Right lung (tissue), 5 donors: ENCODE measurements around the gene MCU. TPM values are rescaled to one million over a fixed set of nuclear protein-coding genes. Genes with fewer than 3 reads are reported as not detected.
A peak's percentile ranks its signal among the peaks of the same experiment; 100 is the strongest.
"Not testable (repeated sequence)": the region's sequence is repeated elsewhere in the genome, so short reads cannot be mapped to it uniquely, and the experiment has no call there.

Source experiments
- DNase-seq, 2 donors: peaks; one replicate each; pipeline ENCODE4 v3.0.0-alpha.2; 2013
- polyA plus RNA-seq, 5 donors: library from polyadenylated mRNA; unstranded; fragments of 120-200 nt; gene quantifications; one replicate each; pipeline versions ENCODE4 v1.2.1 to v1.2.3, GENCODE V29; 2013; ENCODE audit warnings: inconsistent platforms in 1 of 5, low replicate concordance in 1 of 5; ENCODE audit not compliant: insufficient read length in 5 of 5, insufficient read depth in 1 of 5

MCU gene
- polyA plus RNA-seq, 5 donors = 30.6 to 50.6 (median 45.1) TPM

DNA sequence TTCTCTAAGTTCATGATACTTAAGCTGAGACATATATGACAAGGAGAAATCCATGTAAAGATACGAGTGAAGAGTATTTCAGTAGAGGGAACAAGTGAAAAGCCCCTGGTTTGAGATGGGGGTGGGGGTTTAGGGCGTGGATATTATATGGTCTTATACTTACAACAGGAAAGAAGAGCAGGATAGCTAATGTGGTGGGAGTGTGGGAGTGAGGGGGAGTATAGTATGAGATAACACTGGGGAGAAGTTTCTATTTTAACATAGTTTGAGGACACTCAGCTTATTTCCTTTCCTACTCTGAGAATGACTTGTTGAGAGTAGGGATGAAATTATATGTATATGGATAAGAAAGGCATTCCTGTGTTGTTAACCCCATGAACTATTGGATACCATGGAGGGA is 36.5 kb downstream of the MCU start:
- DNase-seq = no peak

DNA sequence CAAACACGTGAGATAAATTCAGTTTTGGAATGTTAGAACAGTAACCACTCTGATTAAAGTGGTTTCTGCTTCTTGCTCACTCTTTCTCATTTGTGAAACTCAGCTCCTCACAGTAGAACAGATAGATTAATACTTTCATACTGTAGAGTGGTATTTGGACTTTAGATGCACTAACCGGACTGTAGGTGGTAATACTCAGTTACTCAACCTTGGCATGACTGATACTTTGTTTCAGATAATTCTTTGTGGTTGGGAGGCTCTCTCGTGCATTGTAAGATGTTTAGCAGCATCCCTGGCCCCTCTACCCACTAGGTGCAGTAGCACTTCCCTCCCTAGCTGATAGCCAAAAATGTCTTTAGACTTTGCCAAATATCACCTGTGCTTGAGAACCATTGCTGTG is 37.6 kb downstream of the MCU start:
- no peak for DNase-seq

DNA sequence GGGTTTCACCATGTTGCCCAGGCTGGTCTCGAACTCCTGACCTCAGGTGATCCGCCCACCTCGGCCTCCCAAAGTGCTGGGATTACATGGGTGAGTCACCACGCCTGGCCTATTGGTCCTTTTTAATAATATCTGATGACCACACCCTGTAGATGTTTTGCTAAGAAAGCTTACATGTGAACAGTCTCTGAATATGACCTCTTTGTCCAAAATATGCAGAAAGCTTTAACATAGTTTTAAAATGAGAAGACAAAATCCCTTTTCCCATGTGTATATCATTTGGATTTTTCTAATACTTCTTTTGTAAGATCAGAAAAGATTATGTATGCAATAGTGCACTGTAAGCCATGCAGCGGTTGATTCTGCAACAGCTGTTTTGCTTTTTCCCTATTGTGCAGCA is 38.5 kb downstream of the MCU start:
- no peak for DNase-seq

DNA sequence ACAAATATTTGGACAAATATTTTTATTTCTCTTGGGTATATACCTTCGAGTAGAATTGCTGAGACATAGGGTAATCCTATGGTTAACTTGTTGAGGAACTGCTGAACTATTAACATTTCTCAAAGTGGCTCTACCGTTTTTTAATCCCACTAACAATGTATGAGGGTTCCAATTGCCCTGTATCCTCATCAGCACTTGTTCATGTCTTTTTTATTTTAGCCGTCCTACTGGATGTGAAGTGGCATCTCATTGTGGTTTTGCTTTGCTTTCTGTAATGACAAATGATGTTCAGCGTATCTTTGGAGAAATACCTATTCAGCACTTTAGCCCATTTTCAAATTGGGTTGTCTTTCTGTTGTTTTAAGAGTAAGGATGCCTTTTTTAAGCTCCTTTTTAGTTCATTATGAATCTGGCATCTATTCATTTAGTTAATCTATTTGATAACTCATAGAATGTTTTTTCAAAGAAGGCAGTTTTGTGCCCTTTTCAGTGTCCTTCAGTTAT is 40.0 kb downstream of the MCU start:
- DNase-seq = no peak

DNA sequence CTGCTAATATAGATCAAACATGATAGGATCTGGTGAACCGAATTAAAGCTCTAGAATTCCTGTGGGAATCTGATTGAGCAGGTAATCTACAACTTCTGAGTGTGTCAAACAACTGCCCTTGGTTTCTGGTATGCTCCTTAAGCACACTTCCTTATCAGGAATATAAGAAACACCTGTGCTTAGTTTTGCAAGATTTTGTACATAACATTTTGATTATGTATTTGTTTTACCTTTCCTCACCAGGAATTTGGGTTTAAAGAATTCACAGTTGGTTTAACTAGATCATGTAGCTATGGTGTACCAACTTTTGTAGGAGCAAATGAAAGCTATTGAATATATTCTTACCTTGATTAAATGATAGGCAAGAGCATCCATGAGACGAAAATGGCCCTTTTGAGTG is 40.6 kb downstream of the MCU start:
- no peak for DNase-seq

DNA sequence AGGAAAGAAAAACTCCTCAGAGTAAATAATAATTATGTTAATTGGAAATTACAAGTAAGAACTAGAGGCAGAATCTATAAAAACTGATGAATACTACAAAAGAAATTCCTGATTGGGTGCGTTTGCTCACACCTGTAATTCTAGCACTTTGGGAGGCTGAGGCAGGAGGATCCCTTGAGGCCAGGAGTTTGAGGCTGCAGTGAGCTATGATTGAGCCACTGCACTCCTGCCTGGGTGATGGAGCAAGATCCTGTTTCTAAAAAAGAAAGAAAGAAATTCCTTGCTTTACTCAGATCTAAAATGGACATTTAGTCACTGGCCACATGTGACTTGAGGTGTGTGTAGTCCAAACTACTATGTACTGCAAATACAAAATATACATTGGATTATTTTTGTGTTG is 42.0 kb downstream of the MCU start:
- no peak for DNase-seq

DNA sequence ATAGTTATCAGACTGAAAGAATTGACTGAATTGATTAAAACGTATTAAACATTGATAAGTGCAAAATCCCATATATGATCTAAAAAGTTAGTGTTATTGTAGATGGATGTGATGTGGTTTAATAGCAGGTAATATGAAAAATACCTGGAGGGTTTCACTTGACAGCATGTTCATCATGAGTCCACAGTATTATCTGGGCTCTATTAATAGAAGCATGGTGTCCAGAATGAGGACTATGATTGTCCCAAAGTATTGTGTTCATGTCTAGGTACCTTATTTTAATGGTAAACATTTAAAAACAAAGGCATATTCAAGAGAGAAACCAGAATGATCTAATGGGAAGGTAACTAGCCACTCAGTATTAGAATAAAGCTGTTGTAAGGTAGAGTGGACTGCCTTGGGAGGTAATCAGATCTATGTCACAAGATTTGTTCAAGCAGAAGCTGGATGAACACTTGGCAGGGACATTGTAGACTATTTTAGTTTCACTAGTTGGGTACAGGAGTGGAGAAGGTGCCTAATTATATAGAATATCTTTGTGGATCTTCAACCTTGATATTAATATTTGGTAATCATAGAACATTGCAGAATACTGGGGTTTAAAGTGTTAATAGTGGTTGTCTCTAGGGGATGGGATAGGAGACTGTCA is 43.5 kb downstream of the MCU start:
- DNase-seq = no peak

DNA sequence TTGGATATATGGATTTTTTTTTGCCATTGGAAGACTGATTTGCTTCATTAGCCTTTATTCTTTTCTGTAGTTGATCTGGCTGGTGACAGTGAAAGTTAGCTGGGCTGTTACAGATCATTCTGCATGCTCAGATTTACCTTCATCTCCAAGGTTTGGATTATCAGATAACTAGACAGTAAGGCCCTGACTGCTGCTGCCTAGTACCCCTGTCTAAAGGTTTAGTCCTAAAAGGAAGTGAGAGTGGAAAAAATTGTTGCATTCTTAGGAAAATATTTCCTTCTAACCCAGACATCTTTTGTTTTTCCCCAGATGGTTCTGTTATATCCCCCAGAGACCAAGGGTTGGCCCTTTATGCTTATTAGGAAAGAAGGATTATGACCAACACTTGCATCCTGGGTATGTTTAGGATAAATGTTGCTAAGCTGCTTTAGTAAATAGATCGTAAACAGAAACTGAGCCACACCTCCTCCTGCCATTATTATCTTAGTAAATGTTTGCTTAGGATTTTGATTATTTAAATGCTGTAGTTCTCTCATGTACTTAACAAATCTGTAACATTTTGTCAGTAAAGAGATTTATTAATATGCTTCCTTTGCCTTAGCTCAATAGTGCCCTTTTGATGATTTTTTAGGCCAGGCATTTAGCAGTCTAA is 44.4 kb downstream of the MCU start:
- peak; percentile 65 to 72 for DNase-seq

DNA sequence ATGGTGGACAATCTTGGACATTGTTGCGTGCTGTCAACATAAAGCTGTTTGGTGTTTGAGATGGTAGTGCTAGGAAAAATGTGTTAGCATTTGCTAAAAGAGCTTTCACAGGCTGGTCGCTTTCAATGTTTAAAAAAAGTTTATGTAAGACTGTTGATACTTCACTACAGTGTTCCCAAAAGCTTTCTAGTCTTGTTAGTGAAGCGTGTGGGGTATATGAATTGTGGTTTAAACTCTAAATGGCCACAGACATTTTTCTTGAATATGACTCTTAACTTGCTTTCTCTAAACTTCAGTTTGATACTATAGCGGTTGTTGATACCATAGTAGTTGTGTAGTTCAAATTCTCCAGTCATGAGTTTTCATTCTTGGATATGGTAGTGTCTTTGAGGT is 44.9 kb downstream of the MCU start:
- no peak for DNase-seq

DNA sequence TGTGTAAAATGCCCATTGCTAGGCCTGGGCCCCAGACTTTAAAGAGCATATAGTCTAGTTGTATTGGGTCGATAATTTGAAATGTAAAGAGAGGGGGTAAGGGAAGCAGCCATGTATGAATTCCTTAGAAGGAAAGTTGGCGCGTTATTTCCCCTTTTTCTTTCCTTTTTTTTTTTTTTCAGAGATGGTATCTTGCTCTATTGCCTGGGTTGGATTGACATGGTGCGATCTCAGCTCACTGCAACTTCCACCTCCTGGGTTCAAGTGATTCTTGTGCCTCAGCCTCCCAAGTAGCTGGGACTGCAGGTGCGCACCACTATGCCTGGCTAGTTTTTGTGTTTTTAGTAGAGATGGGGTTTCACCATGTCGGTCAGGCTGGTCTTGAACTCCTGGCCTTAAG is 45.4 kb downstream of the MCU start:
- DNase-seq = not testable (repeated sequence)

DNA sequence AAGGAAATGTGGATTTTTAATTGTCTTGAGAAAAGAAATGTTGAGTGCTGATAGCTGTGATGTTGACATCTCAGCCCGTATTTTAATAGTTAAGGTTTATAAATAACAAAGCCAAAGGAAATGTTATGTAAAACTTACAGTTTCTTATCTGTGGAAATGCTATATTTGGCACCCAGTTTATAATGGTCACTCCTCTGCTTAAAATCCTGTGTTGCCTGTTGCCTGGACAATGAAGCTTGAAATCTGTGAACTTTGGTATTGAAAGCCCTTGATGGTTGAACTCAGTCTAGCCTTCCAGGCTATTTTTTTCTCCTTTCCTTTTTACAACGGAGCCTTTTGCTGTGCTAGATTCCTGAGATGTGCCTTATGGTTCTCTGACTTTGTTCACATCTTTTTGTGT is 46.5 kb downstream of the MCU start:
- DNase-seq = peak; percentile 55 to 65

DNA sequence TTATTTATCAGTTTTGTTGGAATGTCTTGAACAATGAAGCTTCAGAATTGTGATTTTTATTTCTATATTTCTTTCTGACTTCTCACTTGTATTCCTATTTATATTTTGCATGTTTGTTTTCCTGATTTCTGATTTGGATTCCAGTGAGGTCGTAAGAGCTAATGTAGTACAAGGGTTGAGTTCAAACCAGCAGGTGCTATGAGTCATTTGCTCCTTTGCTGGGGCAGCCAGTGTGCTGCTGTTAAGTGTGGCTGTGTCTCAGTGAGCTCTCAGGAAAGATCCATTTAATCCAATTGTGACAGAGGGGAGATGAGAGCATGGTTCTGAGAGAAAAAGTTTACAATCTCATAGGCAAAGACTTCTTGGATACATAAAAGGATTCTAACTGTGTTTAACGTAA is 48.6 kb downstream of the MCU start:
- DNase-seq = no peak

DNA sequence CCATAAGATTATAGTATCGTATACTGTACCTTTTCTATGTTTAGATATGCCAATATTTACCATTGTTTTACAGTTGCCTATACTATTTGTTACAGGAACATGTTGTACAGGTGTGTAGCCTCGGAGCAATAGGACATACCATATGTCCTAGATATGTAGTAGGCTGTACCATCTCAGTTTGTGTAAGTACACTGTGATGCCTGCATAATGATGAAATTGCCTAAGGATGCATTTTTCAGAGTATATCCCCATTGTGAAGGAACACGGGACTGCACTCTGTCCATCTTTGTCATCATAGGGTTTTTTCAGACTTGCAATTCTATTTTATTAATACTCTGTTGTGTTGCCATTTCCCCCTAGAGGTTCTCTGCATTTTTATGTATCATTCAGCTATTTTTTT is 50.1 kb downstream of the MCU start:
- no peak for DNase-seq

DNA sequence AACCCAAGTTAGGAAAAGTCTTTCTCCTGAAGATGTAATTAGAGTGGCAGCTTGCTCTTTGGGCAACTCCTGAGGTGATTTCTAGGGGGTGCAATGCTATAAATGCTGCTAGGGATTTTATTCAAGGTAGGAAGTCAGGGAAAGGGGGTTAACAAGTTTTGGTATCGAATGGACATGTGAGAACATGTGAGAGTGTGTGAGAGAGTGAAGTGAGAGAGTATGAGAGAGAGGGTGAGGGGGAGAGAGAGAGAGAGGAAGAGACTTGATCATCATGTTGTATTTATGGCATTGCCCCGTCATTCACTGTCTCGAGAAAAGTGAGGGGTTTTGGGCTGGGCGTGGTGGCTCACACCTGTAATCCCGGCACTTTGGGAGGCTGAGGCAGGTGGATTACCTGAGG is 50.9 kb downstream of the MCU start:
- no peak for DNase-seq

DNA sequence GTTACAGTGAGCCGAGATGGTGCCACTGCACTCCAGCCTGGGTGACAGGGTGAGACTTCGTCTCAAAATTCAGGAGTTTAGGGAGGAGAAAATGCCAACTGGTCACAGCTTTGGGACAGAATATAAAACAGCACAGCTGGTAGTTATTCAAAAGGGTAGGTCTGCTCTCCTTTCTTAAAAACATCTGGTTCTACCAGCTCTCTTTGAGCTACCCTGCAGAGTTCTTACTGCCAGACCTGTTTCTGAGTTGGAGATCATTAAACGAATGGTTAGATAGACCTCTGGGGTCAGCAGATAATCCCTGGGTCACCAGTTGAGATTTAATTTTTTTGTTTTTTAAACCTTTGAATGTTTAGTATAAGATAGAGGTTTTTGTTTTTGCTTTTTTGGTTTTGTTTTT is 52.6 kb downstream of the MCU start:
- DNase-seq = no peak

DNA sequence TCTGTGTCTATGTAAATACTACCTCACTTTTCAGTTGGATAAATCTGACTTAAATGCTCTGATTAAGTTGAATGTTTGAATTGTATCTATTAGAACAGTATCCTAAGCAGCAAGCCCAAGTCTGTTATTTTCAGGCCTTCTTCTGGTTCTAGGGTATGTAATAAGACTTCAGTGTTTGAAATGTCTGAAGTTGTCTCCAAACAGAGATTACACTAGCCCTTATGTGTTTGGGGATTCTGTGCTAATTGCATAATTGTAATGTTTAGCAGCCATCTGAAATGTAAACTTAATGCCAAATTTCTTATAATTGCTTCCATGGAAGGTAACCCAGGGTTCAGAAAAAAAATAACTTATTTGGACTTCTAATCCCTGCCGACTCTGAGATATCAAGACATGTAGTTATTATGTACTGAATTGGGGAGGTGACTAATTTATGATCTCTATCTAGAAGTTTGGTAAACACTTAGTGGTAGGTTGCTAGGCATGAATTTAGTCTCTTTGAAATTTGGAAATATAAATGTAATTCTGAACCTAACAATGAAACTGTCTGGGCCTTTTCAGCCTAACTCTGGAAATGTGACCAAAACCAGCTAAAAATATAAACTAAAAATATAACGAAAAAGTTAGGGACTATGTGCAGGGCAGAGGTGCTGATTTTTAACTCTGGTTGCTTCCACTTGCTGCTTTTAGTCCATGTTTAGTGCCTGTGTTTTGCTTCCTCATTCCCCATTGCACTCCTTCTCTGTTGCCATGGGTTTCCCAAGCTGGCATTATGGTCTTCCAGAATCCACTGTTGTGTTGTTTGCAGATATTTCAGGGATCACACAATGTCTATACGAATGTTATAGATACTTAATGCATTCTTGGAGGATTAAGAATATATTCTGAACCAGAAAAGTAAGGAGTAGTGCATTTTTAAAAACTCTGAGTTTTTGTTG is 54.8 kb downstream of the MCU start:
- no peak for DNase-seq

DNA sequence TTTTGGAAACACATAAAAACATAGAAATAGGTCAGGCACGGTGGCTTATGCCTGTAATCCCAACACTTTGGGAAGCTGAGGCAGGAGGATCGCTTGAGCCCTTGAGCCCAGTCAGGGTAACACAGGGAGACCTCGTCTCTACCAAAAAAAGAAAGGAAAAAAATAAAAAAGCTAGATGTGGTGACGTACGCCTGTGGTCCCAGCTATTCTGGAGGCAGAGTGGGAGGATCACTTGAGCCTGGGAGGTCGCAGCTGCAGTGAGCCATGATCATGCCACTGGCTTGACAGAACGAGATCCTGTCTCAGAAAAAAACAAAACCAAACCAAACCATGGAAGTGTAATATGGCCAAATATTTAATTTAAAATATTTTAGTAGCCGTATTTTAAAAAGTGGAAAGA is 55.6 kb downstream of the MCU start:
- DNase-seq = no peak

DNA sequence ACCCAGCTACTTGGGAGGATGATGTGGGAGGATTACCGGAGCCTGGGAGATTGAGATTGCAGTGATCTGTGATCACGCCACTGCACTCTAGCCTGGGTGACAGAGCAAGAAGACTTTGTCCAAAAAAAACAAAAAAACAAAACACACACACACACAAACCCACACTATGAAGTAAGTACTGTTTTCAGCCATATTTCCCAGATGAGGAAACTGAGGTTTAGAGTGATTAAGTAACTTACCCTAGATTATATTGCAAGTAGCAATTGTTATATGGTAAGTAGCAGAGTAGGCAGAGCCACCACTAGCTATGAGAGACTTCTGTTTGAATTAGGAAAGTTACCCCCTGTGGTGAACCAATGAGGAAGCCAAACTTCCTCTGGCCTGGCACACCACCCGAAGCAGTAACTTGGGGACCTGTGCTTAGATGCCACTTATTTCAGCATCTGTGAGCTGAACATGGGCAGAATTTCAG is 61.9 kb downstream of the MCU start:
- DNase-seq = no peak

DNA sequence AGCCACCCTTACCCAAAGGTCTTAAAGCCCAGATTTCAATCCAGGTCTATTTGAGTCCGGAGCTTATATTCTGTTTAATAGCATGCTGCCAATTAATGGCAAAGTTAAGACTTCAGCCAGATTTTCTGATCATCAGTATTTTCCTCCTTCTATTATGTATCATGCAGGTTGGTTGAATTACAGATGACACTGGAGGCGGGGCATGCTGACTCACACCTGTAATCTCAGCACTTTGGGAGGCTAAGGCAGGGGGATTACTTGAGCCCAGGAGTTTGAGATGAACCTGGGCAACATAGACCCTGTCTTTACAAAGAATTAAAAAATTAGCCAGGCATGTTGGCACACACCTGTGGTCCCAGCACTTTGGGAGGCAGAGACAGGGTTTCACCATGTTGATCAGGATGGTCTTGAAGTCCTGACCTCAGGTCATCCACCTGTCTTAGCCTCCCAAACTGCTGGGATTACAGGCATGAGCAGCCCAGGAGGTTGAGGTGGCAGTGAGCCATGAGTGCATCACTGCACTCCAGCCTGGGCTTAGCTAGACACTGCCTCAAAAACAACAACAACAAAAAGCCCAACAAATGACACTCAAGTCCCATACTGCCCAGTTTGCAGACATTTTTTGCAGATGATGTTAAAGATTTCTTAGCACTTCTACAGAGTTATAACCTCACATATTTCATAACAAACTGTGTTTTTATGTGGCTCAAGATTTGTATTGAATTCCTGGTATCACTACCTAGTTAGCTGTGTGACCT is 62.5 kb downstream of the MCU start:
- no peak for DNase-seq

DNA sequence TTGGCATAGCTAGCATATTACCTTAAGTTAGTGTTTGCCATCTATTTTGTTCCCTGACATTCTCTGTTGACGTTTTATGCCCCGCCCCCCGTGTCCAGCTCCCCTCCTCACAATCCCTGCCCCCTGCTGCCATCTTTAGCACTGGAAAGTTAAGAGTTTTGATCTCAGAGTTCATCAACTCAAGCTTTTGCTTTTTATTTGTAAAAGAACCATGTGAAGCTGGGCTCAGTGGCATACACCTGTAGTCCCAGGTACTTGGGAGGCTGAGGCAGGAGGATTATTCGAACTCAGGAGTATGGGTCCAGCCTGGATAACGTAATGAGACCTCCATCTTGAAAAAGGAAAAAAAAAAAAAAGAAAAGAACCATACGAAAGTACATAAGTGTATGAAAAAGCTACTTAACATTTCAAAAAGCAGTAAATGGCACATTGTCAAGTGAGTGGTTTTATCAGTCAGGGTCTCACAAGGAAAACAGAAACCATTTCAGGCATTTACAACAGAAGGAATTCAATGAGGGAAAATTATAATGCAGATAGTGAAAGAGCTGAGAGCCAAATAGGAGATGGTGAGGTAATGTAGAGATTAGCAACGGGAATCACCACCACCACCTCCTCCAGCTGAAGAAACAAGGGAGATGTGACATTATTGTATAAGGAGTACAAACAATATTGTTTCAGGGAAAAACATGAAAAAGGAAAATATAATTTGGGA is 64.9 kb downstream of the MCU start:
- no peak for DNase-seq

DNA sequence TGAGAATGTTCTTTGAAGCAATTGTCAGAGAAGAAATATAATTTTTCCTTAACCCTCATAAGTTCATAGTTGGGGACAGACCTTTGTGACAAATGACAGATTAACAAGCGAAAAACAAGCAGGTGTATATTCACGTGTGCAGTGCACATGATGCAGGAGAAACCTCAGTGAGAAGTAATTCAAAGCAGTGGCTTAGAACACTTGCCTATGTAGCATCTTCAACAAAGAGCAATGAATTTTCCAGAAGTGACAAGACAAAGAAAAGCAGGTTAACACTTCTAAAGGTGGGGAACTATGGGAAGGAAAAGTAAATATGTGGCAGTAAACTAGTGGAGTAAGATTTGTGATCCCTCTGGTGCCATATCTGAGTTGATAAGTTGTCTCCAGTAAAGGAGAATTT is 65.8 kb downstream of the MCU start:
- no peak for DNase-seq
